ENCODE data around the gene UBE2E2. TPM values are rescaled to one million over a fixed set of nuclear protein-coding genes. Genes with fewer than 3 reads are reported as not detected.

Gene UBE2E2
- polyA plus RNA-seq, 1 donor (not counting 4 experiments of a cell fraction or from before 2014, with no cell fraction given), result 63.2 TPM

- FAIRE-seq, result no peak
Observed at GRCh38 chr3:23236890-23237289, 33.8 kb downstream of the UBE2E2 start.

GRCh38 chr3:23238156-23238555 is 35.0 kb downstream of the UBE2E2 start:
- Histone ChIP-seq H3K79me2 (ENCODE audit: control insufficient read depth, insufficient read depth, low read length) (peaks cover 41% of the 10 kb centered on the region), H3K27me3 (ENCODE audit: control insufficient read depth, extremely low read depth, insufficient read depth, low read length) (no peaks in the 10 kb centered on the region), H3K9me1 (ENCODE audit: control insufficient read depth, extremely low read depth, insufficient read depth, low read length) (no peaks in the 10 kb centered on the region), H3K4me2 (ENCODE audit: control insufficient read depth, extremely low read depth, insufficient read depth, low read depth, low read length) (no peak overlapping the region), H3K36me3 (ENCODE audit: control insufficient read depth in 2 of 2, extremely low read depth in 1 of 2, insufficient read depth in 2 of 2, low read length in 2 of 2) (no peaks in the 10 kb centered on the region), H3K4me3 (ENCODE audit: control insufficient read depth in 2 of 3, extremely low read depth in 1 of 3, insufficient read depth in 2 of 3, low read depth in 1 of 3, low read length in 3 of 3) (no peak overlapping the region), H4K20me1 (ENCODE audit: control insufficient read depth, extremely low read depth, insufficient read depth, low read length) (no peaks in the 10 kb centered on the region), H3K4me1 (ENCODE audit: control insufficient read depth, extremely low read depth, insufficient read depth, low read length) (peaks cover 10% of the 10 kb centered on the region), H3K9ac (ENCODE audit: control insufficient read depth, extremely low read depth, insufficient read depth, low read length) (no peak overlapping the region), H3K9me3 (ENCODE audit: control insufficient read depth, low read depth, low read length) (no peaks in the 10 kb centered on the region), H3K27ac (ENCODE audit: control insufficient read depth, insufficient read depth, low read length) (no peak overlapping the region), H2AFZ (ENCODE audit: control insufficient read depth, low read length) (no peak overlapping the region)
- FAIRE-seq, result no peak
- dilution Hi-C loops (cut with MboI; ENCODE audit: extremely low pct_ligation_motif_present, low sequenced_read_pairs), result no loop called here
- DNase-seq (ENCODE audit: low read depth, low spot score), result no peak
- no peak for TF ChIP-seq EZH2 (IDR thresholded peaks at IDR 0.05; ENCODE audit: low read length)
- no peak for TF ChIP-seq CTCF (optimal IDR thresholded peaks at IDR 0.05 in 1 of 3, IDR thresholded peaks at IDR 0.05 in 1 of 3, conservative IDR thresholded peaks at IDR 0.05 in 1 of 3; ENCODE audit: extremely low read depth in 1 of 3, insufficient read depth in 2 of 3, low read length in 3 of 3)

More at GRCh38 chr3:23236890-23237289, 33.8 kb downstream of the UBE2E2 start:
- no peak for DNase-seq (ENCODE audit: low read depth, low spot score)
- Histone ChIP-seq H4K20me1 (ENCODE audit: control insufficient read depth, extremely low read depth, insufficient read depth, low read length) (peaks cover 4% of the 10 kb centered on the region), H2AFZ (ENCODE audit: control insufficient read depth, low read length) (no peak overlapping the region), H3K27ac (ENCODE audit: control insufficient read depth, insufficient read depth, low read length) (no peak overlapping the region), H3K4me3 (ENCODE audit: control insufficient read depth in 2 of 3, extremely low read depth in 1 of 3, insufficient read depth in 2 of 3, low read depth in 1 of 3, low read length in 3 of 3) (no peak overlapping the region), H3K9ac (ENCODE audit: control insufficient read depth, extremely low read depth, insufficient read depth, low read length) (no peak overlapping the region), H3K4me1 (ENCODE audit: control insufficient read depth, extremely low read depth, insufficient read depth, low read length) (peaks cover 4% of the 10 kb centered on the region), H3K79me2 (ENCODE audit: control insufficient read depth, insufficient read depth, low read length) (peaks cover 45% of the 10 kb centered on the region), H3K27me3 (ENCODE audit: control insufficient read depth, extremely low read depth, insufficient read depth, low read length) (no peaks in the 10 kb centered on the region), H3K9me3 (ENCODE audit: control insufficient read depth, low read depth, low read length) (no peaks in the 10 kb centered on the region), H3K4me2 (ENCODE audit: control insufficient read depth, extremely low read depth, insufficient read depth, low read depth, low read length) (no peak overlapping the region), H3K9me1 (ENCODE audit: control insufficient read depth, extremely low read depth, insufficient read depth, low read length) (no peaks in the 10 kb centered on the region), H3K36me3 (ENCODE audit: control insufficient read depth in 2 of 2, extremely low read depth in 1 of 2, insufficient read depth in 2 of 2, low read length in 2 of 2) (no peaks in the 10 kb centered on the region)
- dilution Hi-C loops (cut with MboI; ENCODE audit: extremely low pct_ligation_motif_present, low sequenced_read_pairs), result no loop called here
- TF ChIP-seq CTCF (optimal IDR thresholded peaks at IDR 0.05 in 1 of 3, IDR thresholded peaks at IDR 0.05 in 1 of 3, conservative IDR thresholded peaks at IDR 0.05 in 1 of 3; ENCODE audit: extremely low read depth in 1 of 3, insufficient read depth in 2 of 3, low read length in 3 of 3) (no peak), EZH2 (IDR thresholded peaks at IDR 0.05; ENCODE audit: low read length) (no peak)

All from keratinocyte (primary cell).